GM12864 (cell line): ENCODE data around the gene THSD4.
A peak's percentile ranks its signal among the peaks of the same experiment; 100 is the strongest.

Experiments
- DNase-seq: peaks from one replicate; pipeline ENCODE4 v3.0.0-alpha.2; 2011; ENCODE audit warnings: low read depth
- H3K4me3 ChIP-seq: 2 replicates; pipeline ENCODE4 v1.5.1; 2011; ENCODE audit warnings: mild to moderate bottlenecking, low read depth, low read length, control low read depth
- CTCF ChIP-seq: IDR thresholded peaks from 2 replicates; pipeline ENCODE4 v1.5.1; 2011; ENCODE audit warnings: low read depth, mild to moderate bottlenecking, moderate library complexity, low read length, control low read depth, inconsistent platforms; ENCODE audit errors: missing control alignments

Gene THSD4

GRCh38 chr15:71114887-71115566 lies at the start of gene THSD4:
Gene THSD4, plus strand, starts transcription at chr15:71115471.
- TF ChIP-seq CTCF, result peak; percentile 94
- peak within 1 kb of the TSS; percentile 34 for H3K4me3 ChIP-seq
- DNase-seq, result no peak

- no peak for DNase-seq
- TF ChIP-seq CTCF, result no peak
- H3K4me3 ChIP-seq, result no peak overlapping the region
Measured at GRCh38 chr15:71066983-71067382, 48.3 kb upstream of the THSD4 start.

GRCh38 chr15:71069693-71070092 lies 45.6 kb upstream of the THSD4 start:
- no peak for TF ChIP-seq CTCF
- no peak for DNase-seq
- H3K4me3 ChIP-seq, result no peak overlapping the region

GRCh38 chr15:71071529-71071928 lies 43.7 kb upstream of the THSD4 start:
- no peak for TF ChIP-seq CTCF
- no peak overlapping the region for H3K4me3 ChIP-seq
- DNase-seq, result no peak

- TF ChIP-seq CTCF, result no peak
- DNase-seq, result no peak
- H3K4me3 ChIP-seq, result no peak overlapping the region
Measured at GRCh38 chr15:71072423-71072822, 42.8 kb upstream of the THSD4 start.

- DNase-seq, result no peak
- TF ChIP-seq CTCF, result no peak
- no peak overlapping the region for H3K4me3 ChIP-seq
Measured at GRCh38 chr15:71078506-71079207, 36.6 kb upstream of the THSD4 start.
